NCI-H345 (cell line): ENCODE measurements around the gene ARHGAP6.
"Not testable (repeated sequence)": the region's sequence is repeated elsewhere in the genome, so short reads cannot be mapped to it uniquely, and the experiment has no call there.

Source experiments
- DNase-seq: peaks from one replicate; lab custom pipeline; 2025; lab: John Stamatoyannopoulos, UW

The ARHGAP6 gene

DNA sequence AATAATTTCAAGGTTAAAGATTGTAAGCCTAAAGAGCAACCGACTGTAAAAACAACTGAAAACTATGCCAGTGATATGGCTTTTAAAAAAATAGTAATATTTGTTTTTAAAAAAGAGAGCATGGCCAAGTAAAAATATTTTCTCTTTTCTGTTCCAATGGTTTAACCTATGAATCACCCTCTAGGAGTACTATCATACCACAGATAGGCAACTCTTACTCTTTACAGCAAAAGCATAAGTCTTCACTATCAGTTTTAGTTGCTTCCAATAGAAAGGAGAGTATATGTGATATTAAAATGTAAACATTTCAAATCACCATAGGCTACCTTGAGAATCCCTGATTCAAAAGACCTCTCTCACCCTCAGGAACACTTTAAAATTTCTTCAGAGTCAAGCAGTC is 269.9 kb downstream of the ARHGAP6 start:
- DNase-seq = no peak

DNA sequence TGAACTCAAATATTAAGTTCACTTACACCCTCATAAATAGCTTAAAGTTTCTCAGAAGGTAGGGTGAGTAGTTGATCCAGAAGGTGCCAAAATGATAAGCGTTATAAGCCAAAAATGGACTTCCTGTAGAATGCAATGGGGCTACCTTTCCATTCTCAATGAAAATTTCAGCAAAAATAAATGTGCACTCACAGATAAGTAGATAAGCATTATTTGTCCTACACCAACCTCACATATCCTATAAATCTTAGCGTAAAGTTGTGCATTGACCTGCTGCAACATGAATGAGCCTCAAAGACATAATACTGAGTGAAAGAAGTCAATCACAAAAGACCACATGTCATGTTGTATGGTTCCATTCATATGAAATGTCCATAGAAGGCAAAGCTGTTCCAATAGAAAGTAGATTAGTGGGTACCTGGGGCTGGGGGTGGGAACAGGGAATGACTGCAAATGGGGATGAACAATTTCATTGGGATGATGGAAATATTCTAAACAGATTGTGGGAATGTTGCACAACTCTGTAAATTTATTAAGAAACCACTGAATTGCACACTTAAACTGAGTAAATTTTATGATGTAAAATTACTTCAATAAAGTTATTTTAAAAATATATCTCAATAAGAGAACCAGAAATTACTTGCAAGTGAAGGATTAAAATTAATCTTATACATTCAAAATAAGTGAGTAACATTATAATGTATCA is 271.6 kb downstream of the ARHGAP6 start:
- DNase-seq = no peak

DNA sequence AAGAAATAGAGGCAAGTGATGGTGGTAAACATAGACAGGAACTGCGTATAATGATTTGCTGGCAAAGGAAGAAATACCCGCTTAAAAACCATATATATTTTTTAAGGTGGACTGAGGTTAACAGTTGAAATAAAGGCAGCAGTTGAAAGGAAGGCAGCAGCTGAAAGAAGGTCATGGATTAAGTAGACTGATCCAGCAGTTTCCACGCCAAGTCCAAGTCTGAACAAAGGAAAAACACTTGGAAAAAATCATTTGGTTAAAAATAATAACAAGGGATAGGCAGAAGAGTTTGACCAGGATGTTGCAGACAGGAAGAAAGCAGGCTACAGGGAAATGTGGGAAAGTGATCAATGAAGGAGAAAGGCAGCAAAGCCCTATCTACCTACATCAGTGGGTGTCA is 278.9 kb downstream of the ARHGAP6 start:
- DNase-seq = no peak

DNA sequence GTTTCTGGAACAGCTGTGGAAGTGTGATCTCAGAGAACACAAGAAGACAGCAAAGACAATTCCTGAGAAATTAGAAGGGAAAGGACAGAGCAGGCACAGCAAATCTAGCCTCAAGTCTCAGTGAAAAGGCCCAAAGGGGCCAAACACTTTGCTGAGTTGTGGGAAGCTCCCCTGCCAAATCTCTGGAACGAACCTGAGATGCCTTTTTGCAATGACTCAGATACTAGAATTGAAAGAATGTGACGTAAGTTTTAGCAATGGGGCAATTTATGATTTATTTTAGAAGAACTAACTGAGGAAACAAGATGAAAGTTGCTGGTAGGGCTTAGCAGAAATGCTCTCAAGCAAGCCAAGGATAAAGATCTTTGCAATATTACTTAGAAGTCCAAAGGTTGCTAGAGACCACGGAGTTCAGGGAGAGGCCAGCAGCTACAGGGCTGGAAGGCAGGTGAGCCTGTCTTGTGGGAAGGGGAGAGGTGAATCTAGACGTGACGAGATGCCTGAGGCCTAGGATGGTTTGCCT is 279.7 kb downstream of the ARHGAP6 start:
- no peak for DNase-seq

DNA sequence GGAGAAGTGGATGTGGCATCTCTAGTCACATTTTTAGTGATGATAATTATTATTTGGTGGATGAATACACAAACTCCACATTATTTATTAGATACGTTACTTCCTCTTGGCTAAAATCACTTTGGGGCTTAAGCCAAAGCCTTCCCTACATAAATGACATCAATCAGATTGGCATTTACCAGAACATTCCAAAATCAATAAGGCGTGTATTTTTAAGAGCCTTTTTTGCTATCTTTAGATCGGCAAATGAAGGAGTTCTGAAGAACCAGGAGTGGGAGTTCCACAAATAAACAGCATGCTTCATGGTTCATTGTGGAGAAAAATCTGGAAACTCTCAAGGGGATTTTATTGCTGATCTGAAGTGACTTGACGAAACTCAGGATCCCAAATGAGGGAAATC is 282.8 kb downstream of the ARHGAP6 start:
- DNase-seq = peak; percentile 3

DNA sequence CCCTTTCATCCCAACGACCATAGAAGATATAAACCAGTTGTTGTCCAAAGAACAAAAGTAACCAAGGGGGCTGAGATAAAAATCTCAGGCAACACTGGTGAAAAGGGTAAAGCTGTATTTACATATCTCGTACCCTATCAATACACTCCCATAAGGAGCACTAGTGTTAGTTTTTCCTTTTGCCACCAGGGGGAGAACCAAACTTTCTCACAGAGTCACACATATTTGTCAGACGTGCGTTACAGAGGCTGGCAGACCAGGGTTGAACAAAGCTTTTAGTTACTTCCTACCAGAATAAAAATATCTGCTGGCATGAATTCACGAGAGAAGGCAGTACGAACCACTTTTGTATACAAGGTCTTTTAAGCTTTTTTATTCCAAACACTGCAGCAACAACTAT is 284.3 kb downstream of the ARHGAP6 start:
- peak; percentile 37 for DNase-seq

DNA sequence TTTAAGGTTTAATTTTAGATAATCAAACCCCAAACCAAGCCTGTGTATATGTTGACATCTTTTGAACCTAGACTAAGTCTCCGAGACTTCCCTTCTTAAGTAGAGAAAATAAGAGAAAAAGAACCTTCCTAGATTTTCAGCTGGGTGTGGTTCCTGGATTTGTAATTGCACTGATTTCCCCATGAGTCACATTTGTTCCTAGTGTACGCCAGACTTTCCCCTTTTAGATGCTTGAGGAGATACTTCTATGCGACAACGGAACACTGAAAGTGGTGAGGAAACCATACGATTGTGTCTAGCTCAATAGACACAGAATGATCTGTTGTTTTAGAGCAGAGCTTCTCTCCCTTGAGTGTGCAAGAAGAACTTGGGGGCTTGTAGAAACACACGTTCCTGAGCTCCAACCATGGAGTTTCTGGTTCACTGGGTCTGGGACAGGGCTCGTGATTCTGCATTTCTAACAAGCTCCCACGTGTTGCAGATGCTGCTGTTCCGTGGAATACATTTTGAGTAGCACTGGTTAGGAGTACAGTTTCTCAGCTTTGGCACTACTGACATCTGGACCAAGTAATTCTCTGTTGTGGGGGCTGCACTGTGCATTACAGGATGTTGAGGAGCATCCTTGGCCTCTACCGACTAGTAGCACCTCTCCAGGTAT is 285.4 kb downstream of the ARHGAP6 start:
- no peak for DNase-seq

DNA sequence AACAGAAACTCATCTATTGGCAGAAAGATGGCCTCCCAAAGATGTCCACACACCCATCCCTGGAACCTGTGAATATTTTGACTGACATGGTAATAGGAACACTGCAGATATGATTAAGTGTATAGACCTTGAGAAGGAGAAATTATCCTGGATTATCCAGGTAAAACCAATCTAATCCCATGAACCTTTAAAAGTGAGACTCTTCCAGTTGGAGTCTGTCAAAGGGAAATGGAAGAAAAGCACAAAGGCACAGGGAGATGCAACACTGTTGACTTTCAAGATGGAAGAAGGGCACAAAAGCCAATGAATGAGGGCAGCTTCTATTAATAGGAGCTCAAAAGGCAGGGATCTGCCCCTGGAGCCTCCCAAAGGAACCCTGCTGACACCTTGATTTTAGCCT is 289.6 kb downstream of the ARHGAP6 start:
- DNase-seq = no peak

DNA sequence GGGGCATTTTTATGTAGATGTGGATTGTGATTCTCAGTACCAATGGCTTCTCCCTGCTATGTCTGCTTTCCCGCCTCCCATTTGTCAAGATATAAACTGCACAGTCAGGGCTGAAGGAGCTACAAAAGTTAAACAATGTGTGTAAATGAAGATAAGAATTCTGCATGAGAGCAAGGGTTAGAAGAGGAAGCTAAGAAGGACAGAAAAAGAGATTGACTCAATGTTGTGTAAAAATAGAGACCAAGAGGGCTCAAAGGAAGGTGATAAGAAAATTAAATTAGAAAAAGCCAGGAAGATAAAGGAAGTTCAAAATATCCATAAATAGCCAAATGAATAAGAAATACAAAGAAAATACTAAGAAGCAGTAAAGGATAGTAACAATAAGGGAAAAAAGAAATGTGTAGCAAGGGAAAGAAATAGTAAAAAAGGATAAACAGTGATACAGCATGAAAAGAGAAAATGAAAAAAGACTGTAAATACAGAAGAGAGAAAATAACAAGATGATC is 290.1 kb downstream of the ARHGAP6 start:
- no peak for DNase-seq

DNA sequence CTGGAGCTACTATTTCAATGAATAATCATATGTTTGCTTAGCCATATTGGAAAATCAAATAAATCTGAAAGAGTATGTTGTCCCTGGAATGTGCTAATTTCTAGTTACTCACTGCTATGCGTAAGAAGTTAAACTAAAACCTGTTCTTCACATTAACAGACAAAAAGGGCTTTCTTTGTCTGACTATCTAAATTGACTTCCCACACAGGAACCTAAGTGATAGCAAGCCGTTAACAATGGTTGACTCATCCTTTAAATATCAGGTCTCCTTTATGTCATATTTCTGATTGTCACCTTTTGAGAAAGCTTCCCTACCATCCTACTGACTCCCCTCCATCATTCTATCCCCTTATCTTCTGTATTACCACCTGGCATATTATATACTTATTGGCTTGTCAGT is 291.1 kb downstream of the ARHGAP6 start:
- no peak for DNase-seq

DNA sequence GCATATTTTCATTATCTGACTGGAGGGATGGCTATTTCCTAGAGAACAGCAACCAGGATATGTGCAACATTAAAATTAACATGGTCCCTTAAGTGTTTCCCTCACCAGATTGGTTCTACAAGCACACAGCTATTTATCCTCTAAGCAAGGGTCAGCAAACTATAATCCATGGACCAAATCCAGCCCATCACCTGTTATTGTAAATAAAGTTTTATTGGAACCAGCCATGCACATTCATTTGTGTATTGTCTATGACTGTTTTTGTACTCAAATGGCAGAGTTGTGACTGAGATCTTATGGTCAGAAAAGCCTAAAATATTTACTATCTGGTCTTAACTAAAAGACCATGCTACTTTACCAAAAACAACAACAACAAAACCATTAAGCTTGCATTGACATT is 294.6 kb downstream of the ARHGAP6 start:
- no peak for DNase-seq

DNA sequence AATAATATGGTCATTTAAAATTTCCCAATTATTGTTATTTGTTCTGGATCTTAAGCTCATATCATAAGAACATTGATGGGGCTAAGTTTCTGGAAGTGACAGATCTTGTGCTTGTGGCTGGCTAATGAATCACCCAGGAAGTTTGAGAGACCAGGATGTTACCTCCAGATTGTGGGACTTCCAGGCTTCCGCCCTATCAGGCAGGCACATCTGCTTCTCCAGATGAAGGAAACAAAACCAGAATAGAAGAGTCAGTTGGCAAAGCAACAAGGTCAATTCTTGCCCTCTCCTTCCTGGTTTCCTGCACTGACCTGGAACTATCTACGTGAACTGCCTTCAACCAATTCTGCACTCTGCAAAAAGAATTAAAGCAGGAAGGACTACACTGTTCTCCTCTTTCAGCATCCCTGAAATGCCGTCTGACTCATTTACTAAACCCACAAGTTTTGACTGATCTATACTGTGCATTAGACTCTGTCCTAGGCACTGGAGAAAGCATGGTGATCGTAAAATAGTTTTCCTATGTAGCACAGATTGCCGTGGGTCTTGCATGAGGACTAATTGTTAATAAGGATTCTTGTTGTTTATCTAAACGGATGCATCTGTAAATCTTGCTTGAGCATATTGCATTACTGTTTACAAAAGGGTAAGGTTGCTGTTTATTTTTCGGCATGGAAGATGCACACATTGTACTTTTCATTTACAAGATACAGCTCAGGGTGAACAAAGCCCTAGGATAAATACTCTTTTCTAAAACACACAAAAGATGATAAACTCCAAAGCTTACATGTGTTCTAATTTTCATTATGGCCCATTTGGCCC is 297.9 kb downstream of the ARHGAP6 start:
- peak; percentile 43 for DNase-seq

DNA sequence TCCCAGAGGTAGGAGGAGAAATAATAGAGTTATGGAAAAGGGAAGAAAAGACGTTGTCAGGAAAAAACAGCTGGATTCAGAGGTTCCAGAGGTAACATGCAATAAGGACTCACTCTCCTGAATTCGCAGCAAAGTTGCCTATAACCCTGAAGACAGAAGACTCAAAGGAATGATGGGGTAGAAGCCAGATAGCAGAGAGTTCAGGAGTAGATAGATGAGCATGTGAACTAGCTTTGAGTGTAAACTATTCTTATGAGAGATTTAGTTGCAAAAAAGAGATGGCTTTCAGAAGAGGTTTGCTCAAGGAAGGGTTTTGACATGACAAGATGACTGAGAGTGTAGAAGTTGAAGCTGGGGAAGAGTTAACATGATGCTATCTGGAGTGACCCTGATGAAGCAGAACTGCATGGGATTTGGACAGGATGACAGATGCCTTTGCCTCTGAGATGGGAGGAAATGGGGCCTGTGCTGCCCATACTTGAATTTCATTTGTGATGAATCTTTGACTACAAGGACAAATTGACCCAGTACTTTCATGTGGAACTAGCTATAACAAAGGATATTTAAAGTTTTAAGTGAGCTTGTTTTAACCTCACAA is 298.6 kb downstream of the ARHGAP6 start:
- no peak for DNase-seq

DNA sequence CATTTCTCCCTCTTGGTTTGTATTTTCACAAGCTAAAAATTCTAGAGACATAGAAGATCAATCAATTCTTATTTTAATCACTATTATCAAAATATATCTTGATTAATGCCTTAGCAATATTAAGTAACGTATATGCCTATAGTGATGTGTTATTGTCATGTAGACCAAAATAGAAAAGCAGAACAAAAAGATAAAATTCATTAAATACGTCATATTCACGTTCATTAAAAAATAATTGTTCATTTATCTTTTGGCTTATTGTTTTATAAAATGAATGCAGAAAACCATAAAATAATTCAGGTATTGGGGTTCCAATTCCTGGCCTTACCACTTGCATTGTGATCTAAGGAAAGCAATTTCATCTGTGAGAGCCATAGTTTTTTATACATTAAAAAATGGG is 300.3 kb downstream of the ARHGAP6 start:
- no peak for DNase-seq

DNA sequence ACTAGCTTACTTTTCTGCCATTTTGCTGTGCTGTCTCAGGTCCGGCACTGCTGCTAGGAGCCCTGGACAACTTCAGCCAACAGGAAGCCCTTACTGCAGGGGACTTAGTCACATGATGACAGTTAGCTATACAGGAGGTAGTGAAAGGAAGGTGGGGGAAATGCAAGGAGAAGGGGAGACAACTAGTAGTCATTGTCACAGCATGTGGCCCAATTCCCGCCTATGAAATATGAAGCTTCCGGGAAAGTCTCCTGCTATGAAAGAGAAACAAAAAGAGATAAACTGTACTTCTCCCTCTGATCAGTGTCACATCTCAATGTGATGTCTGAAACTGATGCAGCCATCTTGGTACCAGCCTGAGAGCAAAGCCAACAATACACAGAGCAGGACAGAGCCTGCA is 300.9 kb downstream of the ARHGAP6 start:
- DNase-seq = no peak

DNA sequence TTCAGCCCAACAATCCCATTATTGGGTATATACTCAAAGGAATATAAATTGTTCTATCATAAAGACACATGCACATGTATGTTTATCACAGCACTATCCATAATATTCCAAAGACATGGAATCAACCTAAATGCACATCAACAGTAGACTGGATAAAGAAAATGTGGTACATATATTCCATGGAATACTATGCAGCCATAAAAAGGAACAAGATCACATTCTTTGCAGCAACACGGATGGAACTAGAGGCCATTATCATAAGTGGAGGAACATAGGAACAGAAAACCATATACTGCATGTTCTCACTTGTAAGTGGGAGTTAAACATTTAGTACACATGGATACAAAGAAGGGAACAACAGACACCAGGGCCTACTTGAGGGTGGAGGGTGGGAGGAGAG is 301.9 kb downstream of the ARHGAP6 start:
- DNase-seq = not testable (repeated sequence)

DNA sequence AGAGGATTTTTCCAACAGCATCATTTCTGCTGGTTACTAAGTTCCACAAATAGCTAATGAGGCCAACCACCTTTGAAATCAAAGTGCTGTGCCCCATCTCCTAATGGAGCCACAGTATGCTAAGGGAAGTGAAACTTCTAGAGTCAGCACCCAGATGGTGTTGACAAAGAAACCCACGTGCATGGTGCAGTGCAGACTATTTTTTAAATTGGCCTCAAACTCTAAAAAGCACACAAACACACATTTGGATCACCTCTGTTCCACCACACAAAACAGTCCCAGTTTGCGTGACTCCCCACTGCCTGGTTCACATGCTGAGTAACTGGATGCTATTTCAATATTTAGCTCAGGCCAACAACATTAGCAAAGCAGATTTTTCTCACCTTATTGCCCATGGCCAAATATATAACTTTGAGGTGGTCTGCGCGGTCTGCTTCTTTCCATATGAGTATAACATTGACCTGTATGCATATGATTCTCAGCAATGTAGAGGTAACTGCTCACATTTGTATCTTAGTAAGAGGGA is 302.6 kb downstream of the ARHGAP6 start:
- no peak for DNase-seq

DNA sequence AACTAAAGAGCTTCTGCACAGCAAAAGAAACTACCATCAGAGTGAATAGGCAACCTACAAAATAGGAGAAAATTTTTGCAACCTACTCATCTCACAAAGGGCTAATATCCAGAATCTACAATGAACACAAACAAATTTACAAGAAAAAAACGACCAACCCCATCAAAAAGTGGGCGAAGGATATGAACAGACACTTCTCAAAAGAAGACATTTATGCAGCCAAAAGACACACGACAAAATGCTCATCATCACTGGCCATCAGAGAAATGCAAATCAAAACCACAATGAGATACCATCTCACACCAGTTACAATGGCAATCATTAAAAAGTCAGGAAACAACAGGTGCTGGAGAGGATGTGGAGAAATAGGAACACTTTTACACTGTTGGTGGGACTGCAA is 304.1 kb downstream of the ARHGAP6 start:
- DNase-seq = not testable (repeated sequence)

DNA sequence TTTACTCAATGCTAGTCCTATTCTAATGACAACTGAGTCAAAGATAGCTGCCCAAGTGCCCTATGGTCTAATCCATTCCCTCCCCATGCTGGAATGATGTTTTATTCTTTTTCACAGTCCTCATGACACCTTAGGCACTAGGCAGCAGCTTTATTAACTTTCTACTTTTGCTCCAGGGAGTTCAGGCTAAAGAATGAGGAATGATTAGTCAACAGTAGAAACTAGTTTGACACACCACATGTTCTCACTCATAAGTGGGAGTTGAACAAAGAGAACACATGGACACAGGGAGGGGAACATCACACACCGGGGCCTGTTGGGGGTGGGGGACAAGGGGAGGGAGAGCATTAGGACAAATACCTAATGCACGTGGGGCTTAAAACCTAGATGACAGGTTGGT is 309.8 kb downstream of the ARHGAP6 start:
- not testable (repeated sequence) for DNase-seq

DNA sequence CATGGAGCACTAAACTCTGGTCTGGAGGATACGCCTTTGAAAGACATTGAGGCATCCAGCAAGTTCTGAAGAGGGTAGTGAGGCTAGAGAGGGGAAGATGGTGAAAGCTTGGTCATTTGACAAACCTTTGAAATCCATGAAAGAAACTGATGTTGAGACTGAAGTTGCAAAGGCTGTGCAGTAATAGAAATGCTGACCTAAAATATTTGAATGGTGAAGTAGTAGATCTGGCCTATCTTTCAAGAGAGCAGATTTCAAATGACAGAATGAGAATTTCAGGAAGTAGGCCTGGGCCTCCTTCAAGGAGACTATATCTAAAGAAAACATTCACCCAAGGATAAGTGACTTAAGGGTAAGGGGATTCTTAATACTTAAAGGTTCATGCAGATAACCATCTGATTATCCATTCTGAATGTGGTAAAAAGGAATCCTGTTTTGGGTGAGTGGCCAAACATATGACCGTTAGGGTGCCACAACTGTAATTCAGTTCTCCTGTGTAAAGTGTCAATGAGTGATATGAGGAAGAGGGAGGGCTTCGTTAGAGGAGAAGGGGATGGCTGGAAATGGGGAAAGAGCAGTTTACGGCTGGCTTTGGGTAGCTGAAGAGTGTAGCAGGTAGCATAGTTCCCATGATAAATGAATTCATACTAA is 310.3 kb downstream of the ARHGAP6 start:
- DNase-seq = no peak

DNA sequence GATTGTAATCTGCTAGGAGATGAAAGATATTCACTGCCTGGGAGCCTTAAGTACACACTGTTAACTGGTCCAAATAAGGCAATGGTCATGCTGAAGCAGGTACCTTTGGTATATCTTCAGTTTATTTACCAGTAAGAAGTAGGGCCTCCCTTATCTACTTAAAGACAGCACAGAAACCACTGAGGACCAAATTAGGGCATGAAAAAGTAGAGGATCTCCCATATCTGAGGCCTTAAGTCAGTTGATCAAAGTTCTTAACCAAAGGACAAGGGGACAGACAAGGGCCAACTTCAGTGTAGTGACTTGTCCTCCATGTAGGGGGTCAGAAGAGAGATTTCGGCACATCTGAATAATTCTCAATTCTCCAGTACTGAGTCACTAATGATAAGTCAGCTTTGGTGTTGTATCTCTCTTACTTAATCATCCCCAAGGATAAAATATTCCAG is 313.4 kb downstream of the ARHGAP6 start:
- DNase-seq = no peak
